ENCODE data around the gene CACUL1.
"Not testable (repeated sequence)": the region's sequence is repeated elsewhere in the genome, so short reads cannot be mapped to it uniquely, and the experiment has no call there.

The CACUL1 gene

DNA sequence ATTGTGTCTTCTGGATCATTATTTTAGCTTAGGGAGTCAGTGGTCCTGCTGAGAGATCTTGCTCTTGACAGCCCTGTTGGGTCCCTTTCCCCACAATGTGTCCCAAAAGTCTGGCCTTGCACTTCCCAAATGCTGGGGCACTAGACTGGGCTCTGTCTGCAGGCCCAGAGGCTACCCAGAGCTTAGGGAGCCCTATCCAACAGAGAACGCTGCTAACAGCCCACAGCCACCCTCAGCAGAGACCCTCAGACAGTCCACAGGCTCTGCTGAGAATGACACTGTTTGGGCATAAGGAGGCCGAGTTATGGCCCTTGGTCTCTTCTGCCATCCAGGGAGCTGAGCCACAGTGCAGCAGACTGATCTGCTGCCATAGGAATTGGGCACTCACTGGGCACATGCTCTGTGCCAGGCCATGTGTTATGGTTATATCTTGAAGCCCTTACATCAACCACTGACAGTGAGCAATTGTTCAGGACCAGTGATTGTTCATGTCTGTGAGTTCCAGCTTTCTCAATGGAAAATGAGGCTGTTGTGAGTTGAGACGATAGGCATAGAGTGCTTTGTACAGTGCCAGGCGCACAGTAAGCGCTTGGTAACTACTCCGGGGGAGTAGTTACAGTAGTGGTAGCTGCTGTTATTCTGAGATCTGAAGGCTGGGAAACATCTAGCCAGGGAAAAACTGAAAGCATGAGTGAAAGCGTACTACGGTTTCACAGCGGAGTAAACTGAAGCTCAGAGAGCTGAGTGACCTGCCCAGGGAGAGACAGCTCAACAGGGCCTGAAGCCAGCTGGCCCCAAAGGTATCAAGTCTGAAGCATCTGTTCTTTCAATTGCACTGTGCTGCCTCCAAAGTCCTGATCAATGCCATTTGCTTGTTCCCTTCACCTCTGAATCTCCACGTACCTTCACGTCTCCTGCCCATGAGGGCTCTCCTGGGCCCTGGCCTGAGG, 81.7 kb downstream of the CACUL1 start:
- Histone ChIP-seq H3K9ac (ENCODE audit: low read length) (no peak overlapping the region), H3K4me1 (ENCODE audit: control insufficient read depth, insufficient read depth, low read length) (peaks cover 13% of the 10 kb centered on the region), H3K27me3 (replicated peaks; ENCODE audit: control insufficient read depth, insufficient read depth, low read length) (no peaks in the 10 kb centered on the region), H3K9me3 (ENCODE audit: control insufficient read depth, low read length) (no peaks in the 10 kb centered on the region), H3K36me3 (ENCODE audit: control insufficient read depth, insufficient read depth, low read length, severe bottlenecking) (peaks cover 28% of the 10 kb centered on the region), H3K4me3 (ENCODE audit: low read length) (no peak overlapping the region)
- no peak for DNase-seq (ENCODE audit: low read depth)

DNA sequence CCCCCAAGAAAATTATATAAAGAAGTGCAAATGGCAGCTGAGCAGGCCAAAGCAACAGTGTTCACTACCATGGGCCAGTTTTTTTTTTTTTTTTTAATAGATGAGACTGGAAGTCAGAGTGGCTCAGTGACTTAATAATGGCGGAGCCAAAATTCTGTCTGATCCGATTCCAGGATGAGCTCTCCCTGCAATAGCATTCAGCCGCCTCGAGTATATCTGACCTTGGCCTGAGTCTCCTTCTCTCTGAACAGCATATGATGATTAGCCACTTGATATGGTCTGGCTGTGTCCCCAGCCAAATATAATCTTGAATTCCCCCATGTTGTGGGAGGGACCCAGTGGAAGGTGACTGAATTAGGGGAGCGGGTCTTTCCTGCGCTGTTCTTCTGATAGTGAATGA, 82.6 kb downstream of the CACUL1 start:
- no peak for DNase-seq (ENCODE audit: low read depth)
- peaks cover 24% of the 10 kb centered on the region for H3K36me3 ChIP-seq (ENCODE audit: control insufficient read depth, insufficient read depth, low read length, severe bottlenecking)
- H3K4me1 ChIP-seq (ENCODE audit: control insufficient read depth, insufficient read depth, low read length), result peaks cover 13% of the 10 kb centered on the region
- H3K9ac ChIP-seq (ENCODE audit: low read length), result no peak overlapping the region
- H3K9me3 ChIP-seq (ENCODE audit: control insufficient read depth, low read length), result no peaks in the 10 kb centered on the region
- no peak overlapping the region for H3K4me3 ChIP-seq (ENCODE audit: low read length)
- H3K27me3 ChIP-seq (replicated peaks; ENCODE audit: control insufficient read depth, insufficient read depth, low read length), result no peaks in the 10 kb centered on the region

- DNase-seq (ENCODE audit: low read depth), result not testable (repeated sequence)
- peaks cover 13% of the 10 kb centered on the region for H3K4me1 ChIP-seq (ENCODE audit: control insufficient read depth, insufficient read depth, low read length)
Measured at GRCh38 chr10:118671221-118671620, 83.5 kb downstream of the CACUL1 start.

DNA sequence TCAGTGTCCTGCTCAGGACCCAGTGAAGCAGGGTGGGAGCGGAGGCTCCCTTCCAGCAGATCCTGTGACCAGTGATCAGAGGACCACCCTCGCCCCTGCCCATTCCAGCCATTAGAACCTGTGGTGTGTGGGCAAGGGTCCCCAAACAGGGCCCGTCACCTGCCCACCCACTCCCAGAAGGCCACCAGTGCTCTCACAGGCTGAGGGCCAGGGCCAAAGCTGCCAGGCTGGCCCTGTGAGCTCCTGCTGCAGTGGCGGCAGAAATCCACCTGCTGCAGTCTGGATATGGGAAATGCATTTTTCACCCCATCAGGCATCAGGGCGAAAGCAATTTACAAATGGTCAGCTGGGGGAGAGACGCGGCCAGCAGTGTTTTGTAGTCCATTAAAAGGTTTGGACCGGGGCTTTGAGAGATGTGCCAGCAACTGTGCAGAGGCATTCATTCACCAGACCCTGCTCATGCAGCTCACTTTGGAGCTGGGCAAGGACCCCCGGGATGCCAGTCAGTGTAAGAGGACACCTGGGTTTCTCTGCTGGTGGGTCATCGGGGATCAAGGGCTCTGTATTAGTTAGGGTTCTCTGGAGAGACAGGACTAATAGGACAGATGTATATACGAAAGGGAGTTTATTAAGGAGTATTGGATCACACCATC, 84.2 kb downstream of the CACUL1 start:
- no peak for DNase-seq (ENCODE audit: low read depth)
- no peak overlapping the region for H3K9ac ChIP-seq (ENCODE audit: low read length)
- no peaks in the 10 kb centered on the region for H3K27me3 ChIP-seq (replicated peaks; ENCODE audit: control insufficient read depth, insufficient read depth, low read length)
- H3K4me3 ChIP-seq (ENCODE audit: low read length), result no peak overlapping the region
- H3K9me3 ChIP-seq (ENCODE audit: control insufficient read depth, low read length), result no peaks in the 10 kb centered on the region
- peaks cover 20% of the 10 kb centered on the region for H3K36me3 ChIP-seq (ENCODE audit: control insufficient read depth, insufficient read depth, low read length, severe bottlenecking)
- H3K4me1 ChIP-seq (ENCODE audit: control insufficient read depth, insufficient read depth, low read length), result peaks cover 13% of the 10 kb centered on the region

More at GRCh38 chr10:118671221-118671620, 83.5 kb downstream of the CACUL1 start:
- not testable (repeated sequence) for H3K4me3 ChIP-seq (ENCODE audit: low read length); H3K27me3 ChIP-seq (replicated peaks; ENCODE audit: control insufficient read depth, insufficient read depth, low read length); H3K9me3 ChIP-seq (ENCODE audit: control insufficient read depth, low read length); H3K9ac ChIP-seq (ENCODE audit: low read length)
- peaks cover 24% of the 10 kb centered on the region for H3K36me3 ChIP-seq (ENCODE audit: control insufficient read depth, insufficient read depth, low read length, severe bottlenecking)

DNA sequence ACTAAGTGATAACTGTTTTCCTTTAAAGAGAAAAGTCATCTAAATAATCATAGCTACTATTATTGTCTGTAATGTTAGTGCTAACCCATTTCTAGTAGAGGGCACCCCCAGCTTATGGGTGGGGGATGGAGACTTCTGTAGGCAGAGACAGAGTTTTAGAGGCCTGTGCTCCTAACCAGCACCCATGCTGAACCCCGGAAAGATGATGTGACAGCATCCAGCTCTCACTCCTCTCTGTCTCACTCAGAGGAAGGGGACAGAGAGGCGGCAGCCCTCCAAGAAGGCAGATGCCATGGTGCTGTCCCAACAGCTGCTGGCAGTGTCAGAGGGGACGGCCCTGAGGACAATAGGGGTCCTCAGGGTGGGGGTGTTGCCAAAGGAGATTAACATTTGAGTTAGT, 84.9 kb downstream of the CACUL1 start:
- H3K4me1 ChIP-seq (ENCODE audit: control insufficient read depth, insufficient read depth, low read length), result peaks cover 13% of the 10 kb centered on the region
- peaks cover 14% of the 10 kb centered on the region for H3K36me3 ChIP-seq (ENCODE audit: control insufficient read depth, insufficient read depth, low read length, severe bottlenecking)
- H3K4me3 ChIP-seq (ENCODE audit: low read length), result no peak overlapping the region
- no peaks in the 10 kb centered on the region for H3K9me3 ChIP-seq (ENCODE audit: control insufficient read depth, low read length)
- H3K27me3 ChIP-seq (replicated peaks; ENCODE audit: control insufficient read depth, insufficient read depth, low read length), result peaks cover 2% of the 10 kb centered on the region
- no peak overlapping the region for H3K9ac ChIP-seq (ENCODE audit: low read length)
- no peak for DNase-seq (ENCODE audit: low read depth)

DNA sequence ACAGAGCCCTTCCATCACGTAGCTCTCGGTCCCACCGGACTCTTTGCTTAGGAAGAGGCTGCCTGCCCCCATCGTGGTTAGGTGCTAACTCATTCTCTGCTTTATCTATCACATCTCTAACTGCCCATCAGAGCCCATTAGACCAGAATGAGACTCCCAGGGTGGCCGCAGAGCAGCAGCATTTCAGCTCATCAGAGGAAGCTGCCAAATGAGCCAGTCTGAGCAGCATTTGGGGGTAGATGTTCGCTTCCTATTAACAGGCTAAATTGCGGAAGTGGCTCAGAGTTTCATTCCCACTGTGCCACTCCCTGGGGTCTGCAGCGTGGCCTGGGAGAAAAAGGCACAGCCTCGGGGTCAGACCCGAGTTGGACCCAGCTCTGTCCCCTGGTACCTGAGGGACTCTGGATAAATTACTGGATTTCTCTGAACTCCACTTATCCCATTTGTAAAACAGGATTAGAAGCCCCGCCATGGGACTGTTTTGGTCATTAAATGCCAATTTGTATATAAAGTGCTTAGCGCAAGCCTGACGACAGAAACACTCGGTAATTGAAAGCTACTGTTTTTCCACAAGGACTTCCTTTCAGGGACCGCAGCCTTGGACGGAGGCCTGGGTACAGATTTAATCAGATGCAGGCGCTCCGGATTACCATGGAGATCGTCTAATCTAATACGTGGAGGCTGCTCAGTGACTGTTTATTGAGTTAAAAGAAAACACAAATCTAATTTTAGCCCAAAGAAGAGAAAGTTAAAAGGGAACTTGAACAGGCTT, 85.6 kb downstream of the CACUL1 start:
- Histone ChIP-seq H3K4me3 (ENCODE audit: low read length) (no peak overlapping the region), H3K36me3 (ENCODE audit: control insufficient read depth, insufficient read depth, low read length, severe bottlenecking) (peaks cover 9% of the 10 kb centered on the region), H3K27me3 (replicated peaks; ENCODE audit: control insufficient read depth, insufficient read depth, low read length) (peaks cover 8% of the 10 kb centered on the region), H3K9ac (ENCODE audit: low read length) (no peak overlapping the region), H3K9me3 (ENCODE audit: control insufficient read depth, low read length) (no peaks in the 10 kb centered on the region), H3K4me1 (ENCODE audit: control insufficient read depth, insufficient read depth, low read length) (peaks cover 13% of the 10 kb centered on the region)
- DNase-seq (ENCODE audit: low read depth), result peak; percentile 80

DNA sequence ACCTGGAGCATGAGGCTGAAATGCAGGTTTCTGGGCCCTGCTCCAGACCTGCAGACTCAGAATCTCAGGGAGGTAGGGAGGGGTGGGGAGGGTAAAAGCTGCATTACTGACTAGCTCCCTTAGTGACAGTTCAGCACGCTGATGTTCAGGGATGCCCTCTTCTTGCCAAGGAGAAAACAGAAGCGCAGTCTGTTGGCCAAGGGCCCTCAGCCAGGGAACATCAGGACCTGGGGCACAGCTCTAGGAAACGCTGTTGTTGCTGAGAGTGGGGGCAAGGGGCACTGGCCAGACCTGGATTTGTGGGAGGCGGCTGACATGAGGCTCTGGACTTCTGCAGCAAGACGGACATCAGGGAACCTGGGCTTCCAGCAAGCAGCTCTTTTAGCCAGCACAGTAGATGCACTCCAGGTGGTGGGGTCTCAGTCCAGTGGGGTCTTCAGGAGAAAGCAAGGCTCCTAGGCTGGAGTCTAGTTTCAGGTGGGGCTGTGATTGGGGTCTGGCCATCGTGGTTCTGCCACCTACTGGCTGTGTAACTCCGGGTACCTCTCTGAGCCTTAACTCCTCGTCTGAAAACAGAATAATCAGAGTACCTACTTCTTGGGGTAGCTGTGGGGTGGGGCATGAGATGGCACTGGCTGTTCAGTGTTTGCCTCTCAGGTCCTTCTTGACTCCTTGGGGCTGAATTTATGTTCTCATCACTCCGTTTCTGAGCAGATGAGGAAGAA, 86.4 kb downstream of the CACUL1 start:
- Histone ChIP-seq H3K9ac (ENCODE audit: low read length) (no peak overlapping the region), H3K36me3 (ENCODE audit: control insufficient read depth, insufficient read depth, low read length, severe bottlenecking) (peaks cover 1% of the 10 kb centered on the region), H3K9me3 (ENCODE audit: control insufficient read depth, low read length) (no peaks in the 10 kb centered on the region), H3K4me3 (ENCODE audit: low read length) (no peak overlapping the region), H3K27me3 (replicated peaks; ENCODE audit: control insufficient read depth, insufficient read depth, low read length) (peaks cover 13% of the 10 kb centered on the region), H3K4me1 (ENCODE audit: control insufficient read depth, insufficient read depth, low read length) (peaks cover 13% of the 10 kb centered on the region)
- DNase-seq (ENCODE audit: low read depth), result no peak

GRCh38 chr10:118667732-118668131, 87.0 kb downstream of the CACUL1 start:
- peaks cover 16% of the 10 kb centered on the region for H3K27me3 ChIP-seq (replicated peaks; ENCODE audit: control insufficient read depth, insufficient read depth, low read length)
- no peaks in the 10 kb centered on the region for H3K36me3 ChIP-seq (ENCODE audit: control insufficient read depth, insufficient read depth, low read length, severe bottlenecking)
- no peak for DNase-seq (ENCODE audit: low read depth)
- peaks cover 2% of the 10 kb centered on the region for H3K9me3 ChIP-seq (ENCODE audit: control insufficient read depth, low read length)
- no peak overlapping the region for H3K4me3 ChIP-seq (ENCODE audit: low read length)
- no peak overlapping the region for H3K9ac ChIP-seq (ENCODE audit: low read length)
- peaks cover 13% of the 10 kb centered on the region for H3K4me1 ChIP-seq (ENCODE audit: control insufficient read depth, insufficient read depth, low read length)

GRCh38 chr10:118666350-118666749, 88.4 kb downstream of the CACUL1 start:
- Histone ChIP-seq H3K36me3 (ENCODE audit: control insufficient read depth, insufficient read depth, low read length, severe bottlenecking) (no peaks in the 10 kb centered on the region), H3K9ac (ENCODE audit: low read length) (no peak overlapping the region), H3K4me3 (ENCODE audit: low read length) (no peak overlapping the region), H3K9me3 (ENCODE audit: control insufficient read depth, low read length) (peaks cover 14% of the 10 kb centered on the region), H3K4me1 (ENCODE audit: control insufficient read depth, insufficient read depth, low read length) (peaks cover 13% of the 10 kb centered on the region), H3K27me3 (replicated peaks; ENCODE audit: control insufficient read depth, insufficient read depth, low read length) (peaks cover 16% of the 10 kb centered on the region)
- no peak for DNase-seq (ENCODE audit: low read depth)

DNA sequence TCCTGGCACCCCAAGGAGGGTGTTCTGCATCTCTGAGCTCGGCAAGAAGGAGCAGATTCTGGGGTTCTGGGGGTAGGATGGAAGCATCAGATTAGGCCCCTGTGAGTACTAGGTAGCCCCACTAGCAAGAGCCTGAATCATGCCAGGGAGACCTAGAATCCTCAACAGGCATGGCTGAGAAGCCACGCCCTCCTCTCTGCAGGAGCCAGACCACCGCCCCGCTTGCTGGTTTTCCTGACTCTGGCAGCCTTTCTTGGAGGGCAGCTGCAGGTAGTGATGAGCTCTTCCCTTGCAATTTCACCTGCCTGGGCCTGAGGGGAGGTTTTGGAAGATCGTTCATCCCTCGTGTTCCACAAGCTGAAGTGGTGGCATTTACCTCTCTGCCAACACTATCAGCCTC, 90.4 kb downstream of the CACUL1 start:
- Histone ChIP-seq H3K4me3 (ENCODE audit: low read length) (no peak overlapping the region), H3K36me3 (ENCODE audit: control insufficient read depth, insufficient read depth, low read length, severe bottlenecking) (no peaks in the 10 kb centered on the region), H3K27me3 (replicated peaks; ENCODE audit: control insufficient read depth, insufficient read depth, low read length) (peaks cover 22% of the 10 kb centered on the region), H3K9me3 (ENCODE audit: control insufficient read depth, low read length) (peaks cover 30% of the 10 kb centered on the region), H3K9ac (ENCODE audit: low read length) (no peak overlapping the region), H3K4me1 (ENCODE audit: control insufficient read depth, insufficient read depth, low read length) (peaks cover 4% of the 10 kb centered on the region)
- DNase-seq (ENCODE audit: low read depth), result no peak

Measured in adipocyte (in vitro differentiated cells).